ENCODE measurements around the gene BPIFB2. TPM values are rescaled to one million over a fixed set of nuclear protein-coding genes. Genes with fewer than 3 reads are reported as not detected.

BPIFB2 gene
- total and polyA plus RNA-seq, 4 donors, result 0.33 to 3.7 (median 1.5) TPM

- Histone ChIP-seq H3K9ac (ENCODE audit: low read depth in 1 of 2, low read length in 2 of 2) (no peak overlapping the region), H3K36me3 (ENCODE audit: control insufficient read depth in 4 of 4, insufficient read depth in 3 of 4, low read depth in 1 of 4, low read length in 3 of 4) (no peaks in the 10 kb centered on the region), H3K4me3 (ENCODE audit: low read depth in 1 of 3, low read length in 3 of 3) (no peak overlapping the region), H3K4me1 (ENCODE audit: control insufficient read depth in 4 of 4, insufficient read depth in 4 of 4, low read length in 3 of 4) (no peaks in the 10 kb centered on the region), H3K9me3 (ENCODE audit: control insufficient read depth in 4 of 4, low read length in 3 of 4) (no peaks in the 10 kb centered on the region), H3K27me3 (ENCODE audit: control insufficient read depth in 4 of 4, insufficient read depth in 4 of 4, low read length in 3 of 4) (no peaks in the 10 kb centered on the region), H3K27ac (ENCODE audit: low read depth in 1 of 2, low read length in 2 of 2) (no peak overlapping the region)
- 94% methylated on average over 2 of the region's 2 CpGs for WGBS
- TF ChIP-seq FOXA2 (IDR thresholded peaks at IDR 0.05) (no peak), EGR1 (IDR thresholded peaks at IDR 0.05; ENCODE audit: low read depth in 2 of 2) (no peak), REST (IDR thresholded peaks at IDR 0.05) (no peak), ZBTB33 (IDR thresholded peaks at IDR 0.05) (no peak), HNF4A (conservative IDR thresholded peaks at IDR 0.05) (no peak), HNF4G (IDR thresholded peaks at IDR 0.05) (no peak), NR2F2 (IDR thresholded peaks at IDR 0.05) (no peak), TAF1 (conservative IDR thresholded peaks at IDR 0.05) (no peak), YY1 (IDR thresholded peaks at IDR 0.05) (no peak), GABPA (IDR thresholded peaks at IDR 0.05 in 1 of 2, conservative IDR thresholded peaks at IDR 0.05 in 1 of 2) (no peak)
- TF ChIP-seq, protein P1, sequence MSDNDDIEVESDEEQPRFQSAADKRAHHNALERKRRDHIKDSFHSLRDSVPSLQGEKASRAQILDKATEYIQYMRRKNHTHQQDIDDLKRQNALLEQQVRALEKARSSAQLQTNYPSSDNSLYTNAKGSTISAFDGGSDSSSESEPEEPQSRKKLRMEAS (IDR thresholded peaks at IDR 0.05), result no peak
- TF ChIP-seq, protein P2, sequence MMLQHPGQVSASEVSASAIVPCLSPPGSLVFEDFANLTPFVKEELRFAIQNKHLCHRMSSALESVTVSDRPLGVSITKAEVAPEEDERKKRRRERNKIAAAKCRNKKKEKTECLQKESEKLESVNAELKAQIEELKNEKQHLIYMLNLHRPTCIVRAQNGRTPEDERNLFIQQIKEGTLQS (IDR thresholded peaks at IDR 0.05), result no peak
- TF ChIP-seq, protein P3, sequence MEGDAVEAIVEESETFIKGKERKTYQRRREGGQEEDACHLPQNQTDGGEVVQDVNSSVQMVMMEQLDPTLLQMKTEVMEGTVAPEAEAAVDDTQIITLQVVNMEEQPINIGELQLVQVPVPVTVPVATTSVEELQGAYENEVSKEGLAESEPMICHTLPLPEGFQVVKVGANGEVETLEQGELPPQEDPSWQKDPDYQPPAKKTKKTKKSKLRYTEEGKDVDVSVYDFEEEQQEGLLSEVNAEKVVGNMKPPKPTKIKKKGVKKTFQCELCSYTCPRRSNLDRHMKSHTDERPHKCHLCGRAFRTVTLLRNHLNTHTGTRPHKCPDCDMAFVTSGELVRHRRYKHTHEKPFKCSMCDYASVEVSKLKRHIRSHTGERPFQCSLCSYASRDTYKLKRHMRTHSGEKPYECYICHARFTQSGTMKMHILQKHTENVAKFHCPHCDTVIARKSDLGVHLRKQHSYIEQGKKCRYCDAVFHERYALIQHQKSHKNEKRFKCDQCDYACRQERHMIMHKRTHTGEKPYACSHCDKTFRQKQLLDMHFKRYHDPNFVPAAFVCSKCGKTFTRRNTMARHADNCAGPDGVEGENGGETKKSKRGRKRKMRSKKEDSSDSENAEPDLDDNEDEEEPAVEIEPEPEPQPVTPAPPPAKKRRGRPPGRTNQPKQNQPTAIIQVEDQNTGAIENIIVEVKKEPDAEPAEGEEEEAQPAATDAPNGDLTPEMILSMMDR (IDR thresholded peaks at IDR 0.05; ENCODE audit: low read depth, low read length, missing input control), result no peak
- peak; percentile 24 for DNase-seq (ENCODE audit: low spot score)
Measured at GRCh38 chr20:32970973-32971300, 36.6 kb upstream of the BPIFB2 start.

GRCh38 chr20:32971703-32972161 lies 35.8 kb upstream of the BPIFB2 start:
- TF ChIP-seq SP1 (IDR thresholded peaks at IDR 0.05), result no peak
- TF ChIP-seq, protein P2 (IDR thresholded peaks at IDR 0.05), result no peak
- no peak for TF ChIP-seq RXRA (IDR thresholded peaks at IDR 0.05)
- no peak for TF ChIP-seq ZBTB33 (IDR thresholded peaks at IDR 0.05)
- TF ChIP-seq HNF4G (IDR thresholded peaks at IDR 0.05), result no peak
- no peak for TF ChIP-seq FOXA1 (IDR thresholded peaks at IDR 0.05)
- TF ChIP-seq RAD21 (IDR thresholded peaks at IDR 0.05), result no peak
- TF ChIP-seq NR2F2 (IDR thresholded peaks at IDR 0.05), result no peak
- Histone ChIP-seq H3K4me3 (ENCODE audit: low read depth in 1 of 3, low read length in 3 of 3) (no peak overlapping the region), H3K4me1 (ENCODE audit: control insufficient read depth in 4 of 4, insufficient read depth in 4 of 4, low read length in 3 of 4) (no peaks in the 10 kb centered on the region), H3K27me3 (ENCODE audit: control insufficient read depth in 4 of 4, insufficient read depth in 4 of 4, low read length in 3 of 4) (no peaks in the 10 kb centered on the region), H3K9me3 (ENCODE audit: control insufficient read depth in 4 of 4, low read length in 3 of 4) (no peaks in the 10 kb centered on the region), H3K36me3 (ENCODE audit: control insufficient read depth in 4 of 4, insufficient read depth in 3 of 4, low read depth in 1 of 4, low read length in 3 of 4) (no peaks in the 10 kb centered on the region), H3K9ac (ENCODE audit: low read depth in 1 of 2, low read length in 2 of 2) (no peak overlapping the region), H3K27ac (ENCODE audit: low read depth in 1 of 2, low read length in 2 of 2) (peak overlapping the region; percentile 25 to 40)
- WGBS, result 70% methylated on average over 6 of the region's 6 CpGs
- DNase-seq (ENCODE audit: low spot score), result peak; percentile 21

Measured in liver (tissue), 9 donors.